Spleen (tissue), 11 donors: ENCODE data around the gene TNFRSF25. TPM values are rescaled to one million over a fixed set of nuclear protein-coding genes. Genes with fewer than 3 reads are reported as not detected.

ENCODE experiments used
- DNase-seq: peaks from one replicate; pipeline ENCODE4 v3.0.0-alpha.2; 2020
- H3K27ac ChIP-seq, 8 donors: fragments of 200-600 bp; sonication (generic) in 7 of 8; 1 replicate in 4 of 8; 2 replicates in 4 of 8; pipeline versions ENCODE4 v1.5.0 to v1.8.0; 2016 to 2021; ENCODE audit warnings: inconsistent platforms in 4 of 8, mild to moderate bottlenecking in 4 of 8, moderate library complexity in 1 of 8
- H3K27me3 ChIP-seq, 7 donors: fragments of 200-600 bp; sonication (generic) in 6 of 7; replicated peaks in 1 of 7; 1 replicate in 4 of 7; 2 replicates in 3 of 7; pipeline versions ENCODE4 v1.5.0 to v1.8.0; 2016 to 2021; ENCODE audit warnings: inconsistent platforms in 3 of 7, mild to moderate bottlenecking in 1 of 7
- H3K36me3 ChIP-seq, 6 donors: fragments of 200-600 bp; sonication (generic) in 5 of 6; 1 replicate in 4 of 6; 2 replicates in 2 of 6; pipeline versions ENCODE4 v1.5.0 to v1.8.0; 2016 to 2021; ENCODE audit warnings: inconsistent platforms in 2 of 6
- H3K4me1 ChIP-seq, 6 donors: fragments of 200-600 bp; sonication (generic) in 5 of 6; 1 replicate in 3 of 6; 2 replicates in 3 of 6; pipeline versions ENCODE4 v1.5.0 to v1.8.0; 2016 to 2021; ENCODE audit warnings: inconsistent platforms in 3 of 6
- H3K4me3 ChIP-seq, 8 donors: fragments of 200-600 bp; sonication (generic) in 7 of 8; 1 replicate in 4 of 8; 2 replicates in 4 of 8; pipeline versions ENCODE4 v1.5.0 to v1.8.0; 2016 to 2021; ENCODE audit warnings: inconsistent platforms in 4 of 8, mild to moderate bottlenecking in 4 of 8, moderate library complexity in 2 of 8
- H3K9me3 ChIP-seq, 8 donors: fragments of 200-600 bp; sonication (generic) in 7 of 8; 1 replicate in 4 of 8; 2 replicates in 4 of 8; pipeline versions ENCODE4 v1.5.0 to v1.8.0; 2016 to 2021; ENCODE audit warnings: inconsistent platforms in 4 of 8
- CTCF ChIP-seq, 11 experiments: fragments of 200-600 bp in 7 of 11; fragments of 450-650 bp in 4 of 11; sonication (generic) in 4 of 11; IDR thresholded peaks in 8 of 11; conservative IDR thresholded peaks in 3 of 11; 1 replicate in 7 of 11; 2 replicates in 4 of 11; pipeline versions ENCODE4 v1.4.0 to v1.8.0; 2016 to 2021; ENCODE audit warnings: antibody characterized with exemption in 11 of 11, inconsistent platforms in 4 of 11, mild to moderate bottlenecking in 1 of 11
- POLR2A ChIP-seq, 3 donors: fragments of 450-650 bp; IDR thresholded peaks; one replicate each; pipeline ENCODE4 v1.5.1; 2017; ENCODE audit warnings: antibody characterized with exemption in 3 of 3, mild to moderate bottlenecking in 1 of 3
- POLR2AphosphoS5 ChIP-seq, 3 donors: sonication (generic); formaldehyde crosslinking; IDR thresholded peaks; one replicate each; pipeline ENCODE4 v1.5.1; 2017; ENCODE audit warnings: antibody characterized with exemption in 3 of 3
- WGBS, 5 donors: extraction: QIAGEN DNeasy Blood & Tissue Kit in 3 of 5; methylation state at CpG; one replicate each; pipeline versions ENCODE4 v1.1.5 to v1.1.7; 2013 to 2018; 5-methylcytosine and 5-hydroxymethylcytosine counted together
- intact Hi-C: fragments of 100-400 bp; cut with DNase I; formaldehyde crosslinking; loops from one replicate; pipeline ENCODE4 v1.15.0; 2023; ENCODE audit warnings: low total_unique reads
- polyA plus RNA-seq, 3 donors: library from polyadenylated mRNA; stranded (reverse); fragments of 200-250 nt; gene quantifications; one replicate each; pipeline ENCODE4 v1.2.1, GENCODE V29; 2013
- total RNA-seq, 7 donors: library from RNA; depleted of rRNA in 3 of 7; stranded (reverse); fragments of >200 nt in 3 of 7; fragmentation: NEBNext Ultra II Directional in 4 of 7; extraction: Animal tissue kit (Norgen Biotek cat#: 25700) in 4 of 7; gene quantifications; one replicate each; pipeline versions ENCODE4 v1.1.0 to v1.2.1, GENCODE V29; 2016 to 2021
- donor health status: healthy with polysubstance abuse.
- donor health status: DM: no; HTN: no; CAD: no; lungs with moderate emphysema.
- donor health status: DM: no; HTN: no; CAD: no.
- donor health status: Bipolar disorder and iron deficiency.
- donor health status: healthy.
- donor health status: DM: no; HTN: no; CAD: no.
- donor health status: DM: yes; HTN: yes; CAD: no.

TNFRSF25 gene
- total and polyA plus RNA-seq, 10 donors = 30.9 to 147 (median 66.8) TPM

GRCh38 chr1:6444377-6444776 lies 21.6 kb downstream of the TNFRSF25 start:
- no peaks in the 10 kb centered on the region for H3K9me3 ChIP-seq
- no peak overlapping the region for H3K4me3 ChIP-seq
- intact Hi-C loops = no loop called here
- TF ChIP-seq POLR2AphosphoS5 (IDR thresholded peaks at IDR 0.05) = no peak
- no peak for TF ChIP-seq POLR2A (IDR thresholded peaks at IDR 0.05)
- TF ChIP-seq CTCF (IDR thresholded peaks at IDR 0.05 in 8 of 11, conservative IDR thresholded peaks at IDR 0.05 in 3 of 11) = no peak
- DNase-seq = no peak
- no peak overlapping the region for H3K27ac ChIP-seq
- peaks cover 3 to 98% (median 56%) of the 10 kb centered on the region in 7 donors for H3K27me3 ChIP-seq
- no peaks in the 10 kb centered on the region for H3K36me3 ChIP-seq
- 89 to 94% (median 91%) methylated on average over 13 to 15 of the region's 15 CpGs for WGBS, 5 donors
- peaks cover 14 to 44% (median 33%) of the 10 kb centered on the region in 6 donors for H3K4me1 ChIP-seq

GRCh38 chr1:6443339-6444115 lies 22.4 kb downstream of the TNFRSF25 start:
- no peak for TF ChIP-seq POLR2AphosphoS5 (IDR thresholded peaks at IDR 0.05)
- TF ChIP-seq POLR2A (IDR thresholded peaks at IDR 0.05) = no peak
- TF ChIP-seq CTCF (IDR thresholded peaks at IDR 0.05 in 8 of 11, conservative IDR thresholded peaks at IDR 0.05 in 3 of 11) = no peak
- Histone ChIP-seq H3K27ac (no peak overlapping the region), H3K27me3 (peaks cover 3 to 98% (median 56%) of the 10 kb centered on the region in 7 donors), H3K4me3 (no peak overlapping the region), H3K4me1 (peaks cover 14 to 37% (median 28%) of the 10 kb centered on the region in 6 donors), H3K36me3 (no peaks in the 10 kb centered on the region), H3K9me3 (no peaks in the 10 kb centered on the region)
- WGBS, 5 donors = 84 to 94% (median 88%) methylated on average over 11 to 21 of the region's 21 CpGs
- DNase-seq = no peak
- intact Hi-C loops = no loop called here

- H3K4me3 ChIP-seq = no peak overlapping the region
- intact Hi-C loops = no loop called here
- no peaks in the 10 kb centered on the region for H3K36me3 ChIP-seq
- no peak overlapping the region for H3K27ac ChIP-seq
- DNase-seq = no peak
- WGBS, 5 donors = 74 to 85% (median 80%) methylated on average over 5 to 7 of the region's 7 CpGs
- H3K27me3 ChIP-seq = peaks cover 0 to 98% (median 44%) of the 10 kb centered on the region in 7 donors
- H3K4me1 ChIP-seq = peaks cover 2 to 18% (median 10%) of the 10 kb centered on the region in 6 donors
- TF ChIP-seq POLR2AphosphoS5 (IDR thresholded peaks at IDR 0.05) = no peak
- no peak for TF ChIP-seq CTCF (IDR thresholded peaks at IDR 0.05 in 8 of 11, conservative IDR thresholded peaks at IDR 0.05 in 3 of 11)
- no peaks in the 10 kb centered on the region for H3K9me3 ChIP-seq
These were observed 24.4 kb downstream of the TNFRSF25 start for GRCh38 chr1:6441586-6441985.
